GM18870 (cell line): Measurements from ENCODE around the gene SMARCAL1.

Experiments
- ATAC-seq: cut with Tn5 transposase; IDR thresholded peaks from one replicate; pipeline ENCODE4 v1.9.1; 2021; ENCODE audit warnings: moderate library complexity; ENCODE audit not compliant: unreplicated experiment

Gene SMARCAL1

DNA sequence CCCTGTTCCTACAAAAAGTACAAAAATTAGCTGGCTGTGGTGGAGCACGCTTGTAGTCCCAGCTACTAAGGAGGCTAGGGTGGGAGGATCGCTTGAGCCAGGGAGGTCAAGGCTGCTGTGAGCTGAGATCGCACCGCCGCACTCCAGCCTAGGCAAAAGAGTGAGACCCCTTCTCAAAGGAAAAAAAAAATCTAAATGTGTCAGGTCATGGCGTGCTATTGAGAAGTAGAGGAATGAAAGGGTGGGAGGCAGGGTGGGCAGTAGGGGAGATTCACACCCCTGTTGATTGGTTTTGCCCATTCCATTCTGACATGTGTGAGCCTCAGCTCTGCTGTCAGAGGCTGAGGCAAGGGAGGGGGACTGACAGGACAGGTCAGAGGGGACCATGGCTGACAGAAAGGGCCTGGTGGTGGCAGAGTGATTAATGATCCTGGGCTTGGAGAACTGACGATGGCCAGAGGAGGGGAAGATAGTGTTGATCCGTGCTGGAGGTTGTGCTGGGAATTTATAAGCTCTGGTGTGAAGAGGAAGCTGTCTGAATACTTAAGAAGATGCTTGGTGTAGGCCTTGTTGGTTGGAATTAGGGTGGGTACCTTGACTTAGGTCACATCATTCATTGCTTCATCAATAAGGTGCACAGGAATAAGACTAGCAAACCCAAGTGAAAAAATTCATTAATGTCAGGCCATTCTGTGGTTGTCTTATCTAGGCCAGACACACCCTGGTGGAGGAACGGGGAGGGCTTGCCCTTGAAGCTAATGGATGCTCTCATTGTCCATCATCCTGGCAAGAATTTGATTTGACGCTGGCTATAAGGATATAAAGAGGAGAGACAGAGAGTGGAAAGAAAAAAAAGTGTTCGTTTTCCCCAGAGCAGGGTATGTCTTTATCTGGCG, 19.1 kb upstream of the SMARCAL1 start:
- no peak for ATAC-seq

DNA sequence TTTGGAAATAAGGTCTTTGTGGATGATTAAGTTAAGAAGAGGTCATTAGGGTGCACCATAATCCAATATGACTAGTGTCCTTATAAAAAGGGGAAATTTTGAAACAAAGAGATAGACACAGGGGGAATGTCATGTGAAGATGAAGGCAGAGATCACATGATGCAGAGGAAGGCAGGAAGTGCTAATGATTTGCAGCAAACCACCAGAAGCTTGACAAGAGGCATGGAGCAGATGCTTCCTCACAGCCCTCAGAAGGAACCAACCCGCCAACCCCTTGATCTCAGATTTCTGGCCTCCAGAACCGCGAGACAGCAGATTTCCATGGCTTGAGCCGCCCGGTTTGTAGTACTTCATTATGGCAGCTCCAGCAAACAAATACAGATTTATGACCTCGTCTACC, 17.4 kb upstream of the SMARCAL1 start:
- ATAC-seq, result no peak

DNA sequence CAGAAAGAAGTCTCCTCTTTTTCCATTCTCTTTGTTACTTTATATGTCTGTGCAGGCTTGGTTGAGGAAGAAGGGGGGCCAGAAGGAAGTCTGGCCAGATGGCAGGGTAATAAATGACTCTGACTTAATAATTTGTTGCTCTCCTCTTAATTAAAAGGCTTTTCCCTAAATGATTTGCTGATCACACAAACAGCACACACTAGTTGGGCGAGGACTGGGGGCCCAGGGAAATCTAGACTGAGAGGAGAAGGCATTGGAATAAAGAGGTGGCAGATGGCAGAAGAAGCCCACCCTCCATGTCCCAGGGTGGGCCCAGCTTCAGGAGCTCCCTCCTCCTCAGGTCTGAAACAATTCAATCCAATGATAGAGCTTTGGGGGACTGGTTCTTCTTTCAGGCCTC, 12.7 kb upstream of the SMARCAL1 start:
- no peak for ATAC-seq

DNA sequence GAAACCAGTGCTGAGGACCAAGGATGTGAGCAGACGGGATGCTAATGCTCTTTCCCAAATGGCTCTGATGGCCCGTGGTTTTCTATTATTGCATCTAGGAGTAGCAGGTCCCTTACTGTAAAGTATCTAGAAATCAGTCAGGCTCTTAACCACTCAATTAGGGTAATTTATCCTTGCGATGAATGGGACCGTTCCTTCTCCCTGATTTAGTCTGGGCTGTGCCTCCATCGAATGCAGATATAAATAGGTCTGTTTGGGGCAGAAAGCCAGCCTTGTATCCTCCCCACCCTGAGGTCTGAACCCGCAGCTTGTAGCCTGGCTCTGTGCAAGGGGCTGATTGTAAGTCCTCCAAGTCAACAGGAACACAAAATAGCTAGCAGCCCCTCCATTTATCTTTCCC, 9.5 kb upstream of the SMARCAL1 start:
- no peak for ATAC-seq

DNA sequence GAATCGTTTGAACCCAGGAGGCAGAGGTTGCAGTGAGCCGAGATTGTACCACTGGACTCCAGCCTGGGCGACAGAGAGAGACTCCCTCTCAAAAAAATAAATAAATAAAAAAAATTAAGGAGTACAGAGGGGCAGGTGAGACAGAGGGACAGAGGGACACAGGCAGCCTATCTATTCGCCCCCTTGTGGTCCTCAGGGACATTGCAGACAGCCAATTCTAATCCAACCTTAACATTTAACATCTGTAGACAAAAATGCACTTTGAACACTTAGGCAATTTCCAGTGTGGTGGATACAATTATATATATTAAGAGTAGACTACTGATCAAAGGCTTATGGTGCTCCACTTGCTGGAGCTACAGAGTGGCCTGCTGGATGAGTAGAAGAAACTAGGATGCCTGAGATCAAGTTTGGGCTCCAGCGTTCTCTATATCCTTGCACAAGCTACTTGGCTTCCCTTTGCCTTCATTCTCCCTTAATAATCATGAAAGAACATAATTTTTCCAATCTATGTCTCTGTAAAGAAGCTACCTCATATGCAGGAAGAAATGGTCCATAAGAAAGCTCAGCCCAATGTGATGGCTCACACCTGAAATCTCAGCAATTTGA, 8.2 kb upstream of the SMARCAL1 start:
- ATAC-seq, result no peak

DNA sequence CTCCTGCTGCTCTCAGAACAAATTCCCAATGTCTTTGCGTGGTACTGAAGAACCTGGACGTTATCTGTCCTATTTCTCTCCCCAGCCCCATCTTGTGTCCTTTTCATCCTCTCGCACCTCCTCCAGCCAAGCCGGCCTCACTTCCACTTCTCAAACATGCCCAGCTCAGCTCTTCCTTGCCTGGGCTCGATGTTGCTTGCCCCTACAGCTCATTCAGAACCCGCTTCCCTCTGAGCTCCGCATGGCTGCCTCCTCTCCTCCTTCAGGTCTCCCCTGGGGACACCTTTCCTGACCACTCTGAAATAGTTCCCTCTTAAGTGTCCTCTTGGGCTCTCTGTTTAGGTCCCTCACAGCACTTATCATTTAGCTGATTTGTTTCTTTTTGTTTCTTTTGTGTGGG, 6.7 kb upstream of the SMARCAL1 start:
- ATAC-seq, result no peak

DNA sequence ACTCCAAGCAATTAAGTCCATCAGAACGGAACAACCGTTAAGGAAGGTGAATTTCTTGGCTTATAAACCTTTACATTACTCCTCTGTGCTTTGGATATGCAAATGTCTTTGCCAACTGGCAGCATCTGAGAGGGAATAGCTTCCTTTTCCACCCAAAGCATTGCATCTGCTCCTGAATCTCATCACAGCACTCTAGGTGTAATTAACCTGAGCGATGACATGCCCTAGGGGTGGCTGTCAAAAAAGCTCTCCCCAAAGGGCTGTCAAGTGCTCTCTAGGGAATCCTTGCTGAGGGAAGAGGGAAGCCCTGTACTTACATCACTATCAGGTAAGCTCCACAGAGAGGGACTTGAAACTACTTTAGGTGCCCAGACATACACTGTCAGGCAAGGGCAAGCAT, 5.5 kb upstream of the SMARCAL1 start:
- no peak for ATAC-seq

DNA sequence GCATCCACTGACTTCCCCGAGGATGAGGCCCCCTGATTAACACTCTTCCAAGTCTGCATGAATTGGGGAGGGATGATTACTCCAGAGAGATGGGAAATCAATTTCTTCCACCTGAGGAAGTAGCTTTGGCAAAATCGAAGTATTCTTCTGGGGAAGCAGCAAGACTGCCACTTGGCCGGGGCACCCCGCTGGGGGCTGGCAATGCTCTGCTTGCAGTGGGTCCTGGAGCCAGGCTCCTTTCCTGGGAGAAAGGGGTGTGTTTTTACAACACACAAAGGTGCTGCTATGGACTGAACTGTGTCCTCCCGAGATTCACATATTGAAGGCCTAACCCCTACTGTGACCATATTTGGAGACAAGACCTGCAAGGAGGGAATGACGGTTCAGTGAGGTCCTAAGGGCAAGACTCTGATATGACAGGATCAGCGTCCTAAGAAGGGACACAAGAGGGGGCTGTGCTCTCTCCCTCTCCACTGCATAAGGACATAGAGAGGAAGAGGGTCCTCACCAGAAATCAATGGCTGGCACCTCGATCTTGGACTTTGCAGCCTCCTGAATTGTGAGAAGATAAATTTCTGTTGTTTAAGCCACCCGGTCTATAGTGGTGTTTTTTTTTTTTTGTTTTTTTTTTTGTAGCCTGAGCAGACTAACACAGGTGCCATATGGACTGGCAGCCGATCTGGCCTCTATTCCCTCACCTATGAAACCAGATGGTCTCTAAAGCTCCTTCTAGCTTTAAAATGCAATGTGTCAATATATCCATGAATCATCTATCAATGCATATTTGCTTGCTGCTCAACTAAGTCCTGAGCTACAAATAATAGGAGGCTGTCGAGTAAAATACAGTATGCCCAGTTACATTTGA, 3.6 kb upstream of the SMARCAL1 start:
- ATAC-seq, result no peak

DNA sequence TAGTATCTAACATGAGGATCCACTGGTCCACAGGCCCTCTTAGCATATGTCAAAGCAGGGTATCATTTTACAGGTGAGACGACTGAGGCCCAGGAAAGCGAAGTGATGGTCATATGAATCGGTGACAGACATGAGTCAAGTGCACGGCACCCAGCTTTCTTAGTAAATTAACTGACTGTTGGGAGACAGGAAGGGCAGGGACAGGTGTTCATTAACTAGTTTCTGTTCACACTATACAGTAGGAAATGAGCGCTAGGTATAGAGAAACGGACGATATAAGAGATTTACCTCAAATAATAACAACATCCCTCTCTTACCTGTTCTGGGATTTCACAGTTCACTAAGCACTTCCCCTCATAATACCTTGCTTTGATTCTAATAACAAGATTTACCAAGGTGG, 1.7 kb upstream of the SMARCAL1 start:
- ATAC-seq, result no peak

DNA sequence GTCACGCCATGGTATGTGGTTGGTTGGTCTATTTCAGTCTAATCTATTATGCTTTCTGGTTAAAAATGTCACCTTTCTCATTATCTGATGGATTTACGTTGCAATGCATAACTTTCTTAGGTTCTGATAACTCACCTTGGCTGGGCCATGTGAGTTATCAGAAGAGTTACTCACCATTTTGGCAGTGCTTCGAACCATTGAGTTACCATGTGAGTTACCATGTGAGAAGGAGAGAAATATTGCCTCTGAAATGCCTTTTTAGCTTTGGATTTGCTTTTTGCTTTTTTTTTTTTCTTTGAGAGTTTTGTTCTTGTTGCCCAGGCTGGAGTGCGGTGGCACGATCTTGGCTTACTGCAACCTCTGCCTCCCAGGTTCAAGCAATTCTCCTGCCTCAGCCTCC, 1.6 kb downstream of the SMARCAL1 start:
- no peak for ATAC-seq

DNA sequence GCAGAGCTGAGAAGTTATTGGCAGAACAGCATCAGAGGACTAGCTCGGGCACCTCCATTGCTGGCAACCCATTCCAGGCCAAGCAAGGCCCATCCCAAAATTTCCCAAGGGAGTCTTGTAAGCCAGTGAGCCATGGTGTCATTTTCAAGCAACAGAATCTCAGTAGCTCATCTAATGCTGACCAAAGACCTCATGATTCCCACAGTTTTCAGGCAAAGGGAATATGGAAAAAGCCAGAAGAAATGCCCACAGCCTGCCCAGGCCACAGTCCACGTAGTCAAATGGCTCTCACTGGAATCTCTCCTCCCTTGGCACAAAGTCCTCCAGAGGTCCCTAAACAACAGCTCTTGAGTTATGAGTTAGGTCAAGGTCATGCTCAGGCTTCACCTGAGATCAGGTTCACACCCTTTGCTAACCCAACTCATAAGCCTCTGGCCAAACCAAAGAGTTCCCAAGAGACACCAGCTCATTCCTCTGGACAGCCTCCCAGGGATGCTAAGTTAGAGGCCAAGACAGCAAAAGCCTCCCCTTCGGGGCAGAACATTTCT, 2.6 kb downstream of the SMARCAL1 start:
- ATAC-seq, result no peak

DNA sequence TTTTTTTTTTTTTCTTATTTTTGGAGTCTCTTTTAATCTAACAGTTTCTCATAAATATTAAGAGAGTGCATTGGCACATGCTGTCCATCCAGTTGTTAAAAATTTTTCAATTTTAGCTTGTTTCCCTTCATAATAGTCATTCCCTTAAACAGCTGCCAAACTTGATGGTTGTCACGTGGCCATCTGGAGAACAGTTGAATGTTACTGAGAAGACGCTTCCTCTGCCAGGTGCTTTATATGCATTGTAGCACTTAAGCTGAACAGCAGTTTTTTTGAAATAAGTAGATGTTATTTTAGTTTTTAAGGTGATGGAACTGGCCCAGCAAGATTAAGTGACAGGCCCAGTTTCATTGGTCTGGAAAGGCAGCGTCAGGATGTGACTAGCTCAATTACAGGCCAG, 3.3 kb downstream of the SMARCAL1 start:
- no peak for ATAC-seq

DNA sequence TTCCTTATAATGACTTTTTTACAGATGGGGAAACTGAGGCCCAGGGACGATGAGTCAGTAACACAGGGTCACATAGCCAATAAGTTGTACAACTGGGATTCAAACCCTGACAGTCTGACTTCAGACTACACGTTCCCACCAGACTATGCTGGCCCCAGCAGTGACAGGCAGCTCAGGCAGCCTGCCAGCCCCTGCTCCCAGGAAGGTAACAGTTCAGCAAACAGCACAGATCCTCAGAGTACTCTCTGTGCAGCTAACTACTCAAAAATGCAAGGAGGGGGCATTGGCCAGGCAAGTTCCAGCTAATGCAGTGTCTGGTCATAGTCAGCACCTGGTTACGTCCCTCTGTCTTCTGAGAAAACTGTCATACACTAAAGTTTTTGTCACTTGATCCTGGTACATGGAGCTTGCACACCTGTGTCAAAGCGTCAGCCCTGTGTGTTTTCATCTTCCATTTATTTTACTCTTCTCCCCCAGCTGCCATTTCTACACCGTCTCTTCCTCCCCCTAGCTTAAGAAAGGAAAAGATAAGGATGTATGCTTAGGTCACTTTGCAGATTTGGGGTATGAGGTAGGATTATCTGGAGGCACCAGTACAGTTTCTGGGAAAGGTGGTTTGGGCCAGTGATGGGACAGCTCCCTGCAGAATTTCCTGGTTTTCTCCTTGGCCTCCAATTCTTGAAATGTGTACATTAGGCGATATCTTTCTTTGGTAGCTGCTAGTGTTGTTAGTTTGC, 4.5 kb downstream of the SMARCAL1 start:
- ATAC-seq, result no peak

DNA sequence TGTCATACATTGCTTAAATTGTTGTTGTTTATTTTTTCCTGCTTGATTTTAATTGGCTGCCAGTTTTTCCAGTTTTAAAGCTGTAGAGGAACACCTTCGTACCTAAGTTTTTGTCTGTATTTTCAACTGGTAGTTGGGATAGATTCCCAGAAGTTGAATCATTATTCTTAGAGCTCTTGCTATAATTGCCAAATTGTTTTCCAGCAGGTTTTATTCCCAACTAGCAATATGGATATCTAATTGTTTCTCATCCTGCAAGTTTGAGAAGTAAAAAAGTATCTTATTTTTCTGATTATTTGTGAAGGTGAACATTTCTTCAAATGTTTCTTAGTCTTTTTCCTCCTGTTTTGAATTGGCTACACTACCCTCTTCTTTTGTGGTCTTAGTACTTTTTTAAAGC, 6.7 kb downstream of the SMARCAL1 start:
- ATAC-seq, result no peak

DNA sequence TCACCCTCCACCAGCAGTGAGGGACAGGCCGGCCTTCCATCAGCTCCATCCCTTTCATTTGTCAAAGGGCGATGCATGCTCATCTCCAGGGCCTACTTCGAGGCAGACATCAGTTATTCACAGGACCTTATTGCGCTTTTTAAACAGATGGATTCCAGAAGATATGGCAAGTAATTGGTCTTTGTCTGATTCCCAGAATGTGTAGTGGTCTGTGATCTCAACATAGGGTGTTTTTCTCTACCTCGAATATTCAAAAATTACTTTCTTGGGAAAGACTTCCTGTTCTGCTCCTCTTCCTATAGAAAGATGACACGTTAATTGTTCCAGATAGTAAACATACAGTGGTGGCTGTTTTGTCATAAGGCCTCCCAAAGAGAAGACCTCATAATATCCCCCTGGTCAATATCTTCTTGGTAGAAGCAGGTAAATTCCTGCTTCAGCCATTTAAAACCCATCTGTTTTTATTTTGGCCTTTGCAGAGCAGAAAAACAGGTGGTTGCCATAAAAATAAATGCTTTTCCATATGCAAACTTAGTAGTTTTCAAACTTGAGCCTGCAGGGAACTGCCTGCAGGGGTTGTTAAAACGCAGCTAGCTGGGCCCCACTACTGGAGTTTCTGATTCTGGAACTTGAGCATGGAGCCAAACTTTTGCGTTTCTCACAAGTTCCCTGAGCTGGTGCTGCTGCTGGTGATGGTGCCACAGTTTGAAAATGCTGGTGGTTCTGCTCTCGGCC, 8.2 kb downstream of the SMARCAL1 start:
- ATAC-seq, result no peak

DNA sequence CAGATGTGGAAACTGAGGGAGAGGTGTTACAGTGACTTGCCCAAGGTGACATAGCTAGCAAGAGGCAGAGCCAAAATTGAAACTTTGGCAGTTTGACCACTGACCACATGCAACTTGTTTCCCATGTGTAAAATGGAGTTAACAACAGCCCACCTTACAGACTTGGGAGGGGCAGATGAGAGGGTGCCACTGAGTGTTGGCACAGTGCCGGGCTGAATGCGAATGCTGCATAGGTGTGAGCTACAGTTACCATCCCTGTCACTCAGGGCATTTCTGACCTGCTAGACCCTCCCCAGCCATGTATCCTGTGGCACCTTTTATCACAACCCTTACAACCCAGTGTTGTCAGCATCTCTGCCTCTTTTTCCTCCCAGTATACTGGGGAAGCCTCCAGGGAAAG, 10.8 kb downstream of the SMARCAL1 start:
- ATAC-seq, result no peak

DNA sequence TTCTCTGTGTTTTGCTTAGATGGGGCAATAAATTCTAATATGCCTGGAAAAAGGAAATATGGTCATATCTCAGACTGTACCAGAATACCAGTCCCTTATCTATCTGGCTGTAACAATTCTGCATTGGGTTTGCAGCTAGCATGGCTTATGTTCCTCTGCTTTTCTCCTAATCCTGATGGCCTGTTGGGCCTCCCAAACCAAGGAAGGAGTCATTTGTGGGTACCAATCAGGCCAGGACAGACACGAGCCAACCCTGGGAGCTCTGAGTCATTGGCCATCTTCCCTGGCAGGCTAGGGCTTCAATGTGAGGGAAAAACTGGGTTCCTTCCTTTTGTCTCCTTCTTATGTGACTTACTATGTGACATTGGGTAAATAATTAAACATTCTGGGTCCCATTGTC, 12.0 kb downstream of the SMARCAL1 start:
- ATAC-seq, result no peak

DNA sequence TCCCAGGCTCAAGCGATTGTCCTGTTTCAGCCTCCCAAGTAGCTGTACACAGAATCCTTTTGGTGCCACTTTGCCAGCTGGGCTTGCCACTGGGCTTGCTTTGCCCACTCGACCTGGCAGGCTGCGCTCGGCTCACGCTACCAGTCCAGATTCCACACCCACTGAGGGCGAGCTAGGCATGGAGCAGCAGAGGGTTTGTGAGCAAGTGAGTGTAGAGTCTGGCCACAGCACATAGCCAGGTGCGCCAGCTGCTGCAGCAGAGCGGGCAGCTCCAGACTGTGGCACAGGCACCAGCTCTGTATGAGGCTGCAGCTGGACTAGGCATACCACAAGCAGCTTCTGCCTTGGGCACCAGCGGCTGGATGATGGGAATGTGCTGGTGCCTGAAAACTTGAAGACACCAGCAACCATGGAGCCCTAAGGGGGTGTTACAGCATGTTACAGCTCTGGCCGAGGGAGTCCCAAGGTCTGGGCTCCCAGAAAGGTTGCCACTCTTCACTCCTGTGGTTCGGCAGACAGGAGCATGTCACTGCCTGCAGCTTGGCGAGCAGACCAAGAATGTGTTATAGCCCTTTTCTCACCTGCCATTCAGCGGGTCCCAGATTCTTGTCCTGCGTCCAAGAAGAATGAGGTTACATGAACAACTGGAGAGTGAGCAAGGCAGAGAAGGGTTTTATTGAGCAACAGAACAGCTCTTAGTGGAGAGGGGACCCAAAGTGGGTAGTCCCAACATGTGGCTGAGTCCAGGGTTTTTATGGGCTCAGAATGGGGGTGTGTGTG, 12.9 kb downstream of the SMARCAL1 start:
- no peak for ATAC-seq

DNA sequence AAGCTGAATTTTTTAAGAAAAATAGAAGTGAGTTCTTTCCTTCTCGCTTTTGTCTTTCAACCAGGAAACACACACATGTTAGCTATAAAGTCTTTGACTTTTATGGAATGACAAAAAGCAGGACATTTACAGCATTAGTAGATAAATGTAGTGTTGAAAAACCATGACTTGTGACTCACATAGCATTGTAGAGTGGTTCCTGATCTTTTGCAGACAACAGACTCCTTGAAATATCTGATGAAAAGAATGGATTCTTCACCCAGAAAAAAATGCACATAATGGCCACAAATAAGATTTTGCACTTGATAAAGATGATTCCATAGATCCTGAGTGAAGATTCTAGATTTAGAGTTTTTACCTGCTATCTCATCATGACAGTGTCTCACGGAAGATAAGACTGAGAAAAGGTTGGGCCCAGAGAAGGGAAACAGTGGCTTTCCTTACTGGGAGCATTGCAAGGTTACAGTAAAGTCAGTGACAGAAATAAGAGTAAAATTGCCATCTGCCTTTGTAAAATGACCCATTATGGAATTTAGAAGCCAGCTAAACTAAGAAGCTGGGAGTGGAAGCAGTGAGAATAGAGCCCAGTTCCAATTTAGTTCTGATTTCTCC, 14.0 kb downstream of the SMARCAL1 start:
- ATAC-seq, result no peak
